DND-41 (cell line): ENCODE results near the gene CCNC.
"Not testable (repeated sequence)": the region's sequence is repeated elsewhere in the genome, so short reads cannot be mapped to it uniquely, and the experiment has no call there.

ENCODE experiments used
- ATAC-seq: fragments of 200-7000 bp; cut with Tn5 transposase; 3 replicates; pipeline ENCODE4 v1.9.1; 2021; ENCODE audit warnings: low read depth; ENCODE audit not compliant: insufficient read depth
- DNase-seq: peaks from one replicate; pipeline ENCODE4 v3.0.0-alpha.2; 2020
- H2AFZ ChIP-seq: 2 replicates; pipeline ENCODE4 v1.6.0; 2012; ENCODE audit warnings: low read depth, low read length
- H3K27ac ChIP-seq: 2 replicates; pipeline ENCODE4 v1.5.1; 2012; ENCODE audit warnings: low read length, inconsistent platforms
- H3K27me3 ChIP-seq: fragments of 200-600 bp; sonication (generic); 2 replicates; pipeline ENCODE4 v1.6.0; 2012; ENCODE audit warnings: low read length, mild to moderate bottlenecking, inconsistent platforms; ENCODE audit not compliant: insufficient read depth, poor library complexity
- H3K36me3 ChIP-seq: 2 replicates; pipeline ENCODE4 v1.5.1; 2012; ENCODE audit warnings: low read length, inconsistent platforms; ENCODE audit not compliant: insufficient read depth
- H3K4me1 ChIP-seq: 2 replicates; pipeline ENCODE4 v1.5.1; 2012; ENCODE audit warnings: mild to moderate bottlenecking, low read length; ENCODE audit not compliant: insufficient read depth
- H3K4me2 ChIP-seq: 2 replicates; pipeline ENCODE4 v1.6.0; 2012; ENCODE audit warnings: mild to moderate bottlenecking, moderate library complexity, low read length, inconsistent platforms; ENCODE audit not compliant: insufficient read depth
- H3K4me3 ChIP-seq, 2 experiments: fragments of 200-600 bp in 1 of 2; shearing (Covaris generic) in 1 of 2; 2 replicates each; pipeline ENCODE4 v1.5.1; 2012 to 2016; ENCODE audit warnings: inconsistent platforms in 2 of 2, low read length in 2 of 2, mild to moderate bottlenecking in 2 of 2, low read depth in 1 of 2, moderate library complexity in 1 of 2
- H3K79me2 ChIP-seq: 2 replicates; pipeline ENCODE4 v1.6.0; 2012; ENCODE audit warnings: low read length, inconsistent platforms; ENCODE audit not compliant: insufficient read depth
- H3K9ac ChIP-seq: 2 replicates; pipeline ENCODE4 v1.6.0; 2012; ENCODE audit warnings: low read depth, mild to moderate bottlenecking, inconsistent platforms, low read length, moderate library complexity
- H3K9me3 ChIP-seq: 2 replicates; pipeline ENCODE4 v1.5.1; 2012; ENCODE audit warnings: low read length, moderate library complexity, mild to moderate bottlenecking, inconsistent platforms; ENCODE audit not compliant: insufficient read depth, severe bottlenecking
- H4K20me1 ChIP-seq: 2 replicates; pipeline ENCODE4 v1.6.0; 2012; ENCODE audit warnings: low read length; ENCODE audit not compliant: insufficient read depth
- CTCF ChIP-seq: IDR thresholded peaks from 2 replicates; pipeline ENCODE4 v1.5.1; 2012; ENCODE audit warnings: borderline replicate concordance, low read length, moderate library complexity, mild to moderate bottlenecking; ENCODE audit not compliant: poor library complexity, severe bottlenecking; ENCODE audit errors: extremely low read depth
- EZH2 ChIP-seq: IDR thresholded peaks from 3 replicates; pipeline ENCODE4 v1.6.1; 2012; ENCODE audit warnings: borderline replicate concordance, low read depth, mild to moderate bottlenecking, moderate library complexity, low read length, inconsistent platforms; ENCODE audit not compliant: severe bottlenecking

Gene CCNC

GRCh38 chr6:99603421-99604165 is 35.1 kb upstream of the CCNC start:
- Histone ChIP-seq H3K79me2 (no peaks in the 10 kb centered on the region), H3K4me1 (no peaks in the 10 kb centered on the region), H3K4me3 (no peak overlapping the region), H4K20me1 (no peaks in the 10 kb centered on the region), H3K27ac (no peak overlapping the region), H2AFZ (no peak overlapping the region), H3K4me2 (no peak overlapping the region), H3K9ac (no peak overlapping the region), H3K9me3 (no peaks in the 10 kb centered on the region), H3K27me3 (peaks cover 3% of the 10 kb centered on the region), H3K36me3 (no peaks in the 10 kb centered on the region)
- TF ChIP-seq EZH2: no peak
- TF ChIP-seq CTCF: no peak
- no peak for DNase-seq
- no peak for ATAC-seq

DNA sequence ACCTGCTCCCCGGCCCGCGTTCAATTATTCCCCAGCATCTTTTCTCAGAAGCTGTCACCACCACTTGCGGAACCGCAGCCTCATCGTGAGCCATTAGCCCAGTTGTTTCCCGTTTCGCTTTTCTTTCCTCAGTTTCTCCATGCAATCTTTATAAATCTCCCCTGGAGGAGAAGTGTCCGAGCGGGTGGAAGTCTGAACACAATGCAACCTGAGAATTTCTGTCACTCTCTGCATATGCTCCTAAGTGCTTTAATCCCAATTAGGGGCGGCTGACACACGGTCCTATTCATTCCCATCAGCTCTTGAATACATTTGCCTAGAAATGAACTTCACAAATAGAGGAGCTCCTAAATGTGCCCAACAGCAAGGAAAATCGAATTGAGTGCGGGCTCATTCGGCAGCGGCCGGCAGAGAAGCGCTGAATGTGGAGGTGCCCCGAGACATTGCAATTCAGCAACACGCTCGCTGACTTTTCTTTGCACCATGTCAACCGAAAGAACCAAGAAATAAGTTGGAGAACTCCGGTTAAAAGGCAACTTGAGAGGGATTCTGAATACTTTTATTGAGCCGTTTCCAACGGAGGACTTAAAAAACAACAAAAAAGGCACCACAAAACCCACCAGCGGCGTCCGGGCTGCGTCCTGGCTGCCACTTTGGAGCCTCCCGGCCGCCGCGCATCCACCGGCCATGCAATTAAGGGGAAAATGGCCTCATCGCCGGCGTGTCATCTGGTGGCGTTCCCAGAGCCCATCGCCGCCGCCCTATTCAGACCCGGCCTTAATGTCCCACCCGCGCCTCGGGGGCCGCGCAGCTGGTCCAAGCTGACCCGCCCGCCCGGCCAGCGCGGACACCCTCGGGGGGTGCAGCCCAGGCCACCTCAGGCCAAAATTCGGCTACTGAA is 34.3 kb upstream of the CCNC start:
- H3K4me1 ChIP-seq: no peaks in the 10 kb centered on the region
- no peak overlapping the region for H3K4me3 ChIP-seq
- no peak overlapping the region for H3K9ac ChIP-seq
- no peaks in the 10 kb centered on the region for H3K36me3 ChIP-seq
- ATAC-seq (no peak), DNase-seq (no peak)
- H3K9me3 ChIP-seq: no peaks in the 10 kb centered on the region
- H3K27me3 ChIP-seq: peaks cover 3% of the 10 kb centered on the region
- no peak overlapping the region for H3K27ac ChIP-seq
- no peak overlapping the region for H3K4me2 ChIP-seq
- TF ChIP-seq EZH2 (no peak), CTCF (no peak)
- no peaks in the 10 kb centered on the region for H3K79me2 ChIP-seq
- no peaks in the 10 kb centered on the region for H4K20me1 ChIP-seq
- H2AFZ ChIP-seq: no peak overlapping the region

GRCh38 chr6:99594696-99595095 is 26.2 kb upstream of the CCNC start:
- H3K9ac ChIP-seq, ATAC-seq, H4K20me1 ChIP-seq, H2AFZ ChIP-seq, H3K36me3 ChIP-seq, H3K79me2 ChIP-seq, DNase-seq, H3K4me2 ChIP-seq, H3K4me3 ChIP-seq, H3K27ac ChIP-seq, H3K9me3 ChIP-seq, H3K4me1 ChIP-seq: not testable (repeated sequence)
- H3K27me3 ChIP-seq: peaks cover 13% of the 10 kb centered on the region

DNA sequence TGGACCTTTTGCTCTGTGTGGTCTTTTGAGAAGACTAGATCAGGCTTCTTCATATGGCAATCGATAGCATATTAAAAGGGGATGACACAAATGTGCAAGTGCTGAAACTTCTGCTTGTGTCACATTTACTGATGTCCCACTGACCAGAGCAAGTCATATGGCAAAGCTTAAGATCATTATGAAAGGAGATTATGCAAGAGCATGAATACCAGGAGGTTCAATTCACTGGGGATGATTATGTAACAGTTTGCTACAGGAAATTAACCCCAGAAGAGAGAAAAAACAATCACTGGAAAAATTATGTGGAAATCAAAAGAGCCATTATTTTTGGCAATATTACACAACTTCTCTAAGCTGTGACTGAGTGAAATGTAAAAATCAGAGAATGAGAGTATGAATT is 24.4 kb upstream of the CCNC start:
- Histone ChIP-seq H3K9me3 (no peaks in the 10 kb centered on the region), H3K79me2 (no peaks in the 10 kb centered on the region), H3K4me3 (no peak overlapping the region), H3K4me1 (peaks cover 19% of the 10 kb centered on the region), H3K4me2 (no peak overlapping the region), H2AFZ (no peak overlapping the region), H3K36me3 (no peaks in the 10 kb centered on the region), H4K20me1 (no peaks in the 10 kb centered on the region), H3K27me3 (peaks cover 27% of the 10 kb centered on the region), H3K27ac (no peak overlapping the region), H3K9ac (no peak overlapping the region)
- TF ChIP-seq CTCF (no peak), EZH2 (no peak)
- DNase-seq (no peak), ATAC-seq (no peak)
